GM18868 (cell line): ENCODE data around the gene TMPRSS3.

Experiments used
- ATAC-seq: cut with Tn5 transposase; IDR thresholded peaks from one replicate; pipeline ENCODE4 v1.9.1; 2021; ENCODE audit warnings: mild to moderate bottlenecking, moderate library complexity; ENCODE audit not compliant: unreplicated experiment

TMPRSS3 gene

DNA sequence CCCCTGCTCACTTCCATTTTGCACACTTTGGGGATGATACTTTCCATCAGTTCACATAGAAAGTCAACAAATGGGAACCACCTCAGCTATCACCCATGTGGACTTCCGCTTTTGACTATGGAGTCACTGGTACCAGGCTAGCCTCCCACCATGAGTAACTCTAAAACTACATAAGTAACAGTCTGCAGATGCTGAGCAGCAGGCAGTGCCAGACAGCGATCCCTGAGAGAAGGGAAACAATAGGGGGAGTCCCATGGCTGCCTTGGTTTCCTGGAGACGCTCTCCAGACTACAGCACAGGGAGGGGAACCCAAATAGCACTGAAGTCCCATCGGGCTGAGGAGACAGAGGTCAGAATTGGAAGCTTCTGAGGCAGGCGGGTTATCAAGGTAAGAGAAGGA is 42.2 kb downstream of the TMPRSS3 start:
- ATAC-seq, result no peak

DNA sequence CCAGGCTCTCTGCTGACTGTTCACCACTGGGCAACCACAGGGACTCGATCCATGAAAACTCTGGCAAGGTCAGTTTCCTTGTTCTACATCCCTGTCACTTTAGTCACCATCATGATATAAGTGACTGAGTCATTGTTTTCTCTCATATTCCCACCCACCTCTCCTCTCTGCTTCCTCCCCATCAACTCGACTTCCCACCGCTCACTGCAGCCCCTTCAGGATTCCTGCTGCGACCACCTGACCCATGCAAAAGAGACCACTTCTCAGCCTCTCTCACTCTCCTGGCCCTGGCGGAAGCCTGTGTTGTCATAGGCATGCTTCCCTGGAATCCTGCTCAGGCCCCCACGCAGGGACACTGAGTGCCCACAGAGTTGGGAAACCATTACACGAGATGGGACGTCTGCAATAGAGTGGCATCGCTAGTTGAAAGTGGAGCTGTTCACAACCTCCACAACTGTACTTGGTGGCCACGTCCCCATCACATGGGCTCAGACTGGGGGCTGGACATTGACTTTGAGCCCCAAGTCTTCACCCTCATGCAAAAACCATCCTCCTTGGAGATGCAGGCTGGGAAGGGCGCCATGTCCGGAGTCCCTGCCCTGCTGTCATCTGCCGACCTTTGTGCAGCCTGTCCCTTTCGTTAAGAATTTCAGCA is 43.3 kb downstream of the TMPRSS3 start:
- no peak for ATAC-seq

DNA sequence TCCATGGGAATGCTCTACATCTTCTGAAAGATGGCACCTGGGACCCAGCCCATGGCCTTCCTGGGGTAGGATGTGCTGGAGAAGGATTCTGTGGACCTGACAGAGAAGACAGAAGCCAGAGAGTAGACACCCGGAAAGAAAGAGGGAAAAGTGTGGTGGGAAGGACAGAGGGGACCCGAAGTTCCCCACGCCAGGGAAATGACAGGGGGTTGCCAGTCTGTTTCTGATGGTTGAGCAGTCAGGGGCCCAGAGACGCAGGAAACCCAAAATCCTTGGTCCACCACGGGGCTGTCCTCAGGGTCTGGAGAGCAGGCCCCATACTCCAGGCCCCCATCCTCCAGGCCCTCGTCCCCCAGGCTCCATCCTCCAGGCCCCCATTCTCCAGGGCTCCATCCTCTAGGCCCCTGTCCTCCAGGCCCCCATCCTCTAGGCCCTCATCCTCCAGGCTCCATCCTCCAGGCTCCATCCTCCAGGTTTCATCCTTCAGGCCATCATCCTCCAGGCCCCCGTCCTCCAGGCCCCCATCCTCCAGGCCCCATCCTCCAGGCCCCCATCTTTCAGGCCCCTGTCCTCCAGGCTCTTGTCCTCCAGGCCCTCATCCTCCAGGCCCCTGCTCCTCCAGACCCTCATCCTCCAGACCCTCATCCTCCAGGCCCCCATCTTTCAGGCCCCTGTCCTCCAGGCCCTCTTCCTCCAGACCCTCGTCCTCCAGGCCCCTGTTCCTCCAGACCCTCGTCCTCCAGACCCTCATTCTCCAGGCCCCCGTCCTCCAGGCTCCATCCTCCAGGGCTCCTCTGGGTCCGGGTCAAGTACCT is 44.0 kb downstream of the TMPRSS3 start:
- no peak for ATAC-seq

DNA sequence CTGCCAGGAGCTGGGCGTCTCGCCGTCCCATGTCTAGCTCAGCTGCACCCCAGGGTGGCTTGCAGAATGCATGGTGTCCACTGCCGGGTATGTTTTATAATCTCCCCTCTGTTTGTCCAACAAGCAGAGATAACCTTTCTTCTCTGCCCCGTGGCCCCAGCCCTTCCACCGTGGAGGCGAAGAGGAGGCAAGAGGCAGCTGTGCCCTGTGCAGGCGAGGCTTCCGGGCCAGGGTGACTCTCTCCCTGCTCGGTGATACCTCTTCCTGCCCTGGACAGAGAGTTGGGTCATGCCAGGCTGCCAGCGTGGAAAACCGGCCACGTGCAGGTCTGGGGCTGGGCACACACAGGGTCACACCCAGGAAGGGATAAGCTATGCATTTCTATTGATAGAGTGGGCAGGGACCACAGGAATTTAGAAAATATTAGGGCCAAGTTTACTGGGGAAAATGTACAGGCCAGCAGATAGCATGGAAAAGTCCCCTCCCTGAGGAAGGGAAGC is 44.9 kb downstream of the TMPRSS3 start, which contains the start of gene TFF2:
Gene TFF2, minus strand, starts transcription at position 68 of the 500 bp plus-strand sequence. Its CDS starts 37 bp downstream, at position 31.
- no peak for ATAC-seq

DNA sequence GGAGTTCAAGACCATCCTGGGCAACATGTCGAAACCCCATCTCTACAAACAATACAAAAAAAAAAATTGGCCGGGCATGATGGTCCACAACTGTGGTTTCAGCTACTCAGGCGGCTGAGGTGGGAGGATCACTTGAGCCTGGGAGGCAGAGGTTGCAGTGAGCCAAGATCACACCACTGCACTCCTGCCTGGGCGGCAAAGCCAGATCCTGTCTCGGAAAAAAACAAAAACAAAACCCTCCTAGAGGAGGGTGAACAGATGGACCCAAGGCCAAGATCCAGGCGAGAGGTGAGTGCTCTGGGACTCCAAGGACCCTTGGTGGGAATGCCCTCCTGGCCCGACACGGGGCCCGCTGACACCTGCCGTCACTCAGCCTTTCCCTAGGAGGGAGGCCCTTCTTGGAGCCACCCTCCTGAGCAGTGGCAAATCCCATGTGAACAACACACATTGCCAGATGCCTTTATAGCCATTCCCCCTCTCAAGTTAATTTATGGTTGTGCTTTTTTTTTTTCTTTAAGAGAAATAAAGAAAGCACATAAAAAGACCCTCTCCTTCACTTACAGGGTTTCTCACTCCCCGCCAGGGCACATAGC is 45.4 kb downstream of the TMPRSS3 start:
- no peak for ATAC-seq

DNA sequence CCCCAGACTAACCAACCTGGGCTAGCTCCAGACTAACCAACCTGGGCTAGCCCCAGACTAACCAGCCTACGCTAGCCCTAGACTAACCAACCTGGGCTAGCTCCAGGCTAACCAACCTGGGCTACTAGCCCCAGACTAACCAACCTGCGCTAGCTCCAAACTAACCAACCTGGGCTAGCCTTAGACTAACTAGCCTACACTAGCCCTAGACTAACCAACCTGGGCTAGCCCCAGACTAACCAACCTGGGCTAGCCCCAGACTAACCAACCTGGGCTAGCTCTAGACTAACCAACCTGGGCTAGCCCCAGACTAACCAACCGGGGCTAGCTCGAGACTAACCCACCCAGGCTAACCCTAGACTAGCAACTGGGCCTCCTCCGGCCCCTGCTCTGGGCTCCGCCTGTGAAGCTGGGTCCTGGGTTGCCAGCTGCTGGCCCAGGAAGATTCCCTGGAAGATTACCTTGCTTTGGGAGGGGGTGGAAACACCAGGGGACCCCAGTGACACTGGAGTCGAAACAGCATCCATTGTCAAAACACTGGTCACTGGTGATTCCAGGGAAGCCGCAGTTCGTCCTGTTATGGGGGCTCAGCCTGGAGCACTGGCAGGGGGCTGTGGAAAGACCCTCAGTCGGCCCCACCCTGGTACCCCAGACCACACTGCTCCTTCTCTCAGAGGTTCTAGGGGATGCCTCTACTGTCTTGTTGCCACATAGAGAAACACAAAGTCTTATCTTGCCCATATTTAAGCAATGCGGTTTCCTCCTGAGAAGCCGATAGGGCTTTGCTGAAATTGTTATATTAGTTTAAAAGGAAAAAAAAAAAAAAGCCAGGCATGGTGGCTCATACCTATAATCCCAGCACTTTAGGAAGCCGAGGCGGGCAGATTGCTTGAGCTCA is 46.2 kb downstream of the TMPRSS3 start:
- ATAC-seq, result no peak

DNA sequence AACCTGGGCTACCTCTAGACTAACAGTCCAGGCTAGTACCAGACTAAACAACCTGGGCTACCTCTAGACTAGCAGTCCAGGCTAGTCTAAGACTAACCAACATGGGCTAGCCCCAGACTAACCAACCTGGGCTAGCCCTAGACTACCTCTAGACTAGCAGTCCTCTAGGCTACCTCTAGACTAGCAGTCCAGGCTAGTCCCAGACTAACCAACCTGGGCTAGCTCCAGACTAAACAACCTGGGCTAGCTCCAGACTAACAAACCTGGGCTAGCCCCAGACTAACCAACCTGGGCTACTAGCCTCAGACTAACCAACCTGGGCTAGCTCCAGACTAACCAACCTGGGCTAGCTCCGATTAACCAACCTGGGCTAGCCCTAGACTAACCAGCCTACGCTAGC is 47.1 kb downstream of the TMPRSS3 start:
- ATAC-seq, result no peak

DNA sequence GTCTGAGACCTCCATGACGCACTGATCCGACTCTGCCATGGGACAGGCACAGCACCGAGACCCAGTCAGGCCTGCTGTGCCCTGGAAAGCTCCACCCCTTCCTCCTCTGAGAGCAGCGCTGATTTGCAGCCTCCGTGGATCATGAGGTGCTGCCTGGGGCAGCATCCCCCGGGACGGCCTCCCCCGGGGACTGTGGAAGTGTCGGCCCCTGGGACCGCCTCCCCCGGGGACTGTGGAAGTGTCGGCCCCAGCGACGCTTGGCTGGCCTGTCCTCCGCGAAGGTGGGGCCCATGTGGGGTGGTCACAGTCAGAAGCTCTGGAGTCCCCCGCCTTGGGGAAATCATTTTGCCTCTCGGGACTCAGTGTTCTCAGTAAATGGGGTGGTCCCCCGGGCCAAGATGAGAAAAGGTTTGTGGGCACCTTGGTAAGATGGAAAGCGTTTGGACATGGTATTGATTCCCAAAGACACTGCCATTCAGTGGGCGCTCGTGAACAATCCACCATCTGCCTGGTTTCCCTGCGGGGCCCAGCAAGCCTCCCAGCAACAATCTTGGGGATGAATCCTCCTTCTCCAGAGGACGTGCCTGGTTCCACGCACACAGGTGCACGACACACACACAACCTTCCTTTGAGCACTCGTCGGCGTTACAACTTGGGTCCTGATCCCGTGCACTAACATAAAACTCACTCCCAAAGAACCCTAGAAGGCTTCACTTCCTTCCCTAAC is 48.1 kb downstream of the TMPRSS3 start:
- ATAC-seq, result no peak

DNA sequence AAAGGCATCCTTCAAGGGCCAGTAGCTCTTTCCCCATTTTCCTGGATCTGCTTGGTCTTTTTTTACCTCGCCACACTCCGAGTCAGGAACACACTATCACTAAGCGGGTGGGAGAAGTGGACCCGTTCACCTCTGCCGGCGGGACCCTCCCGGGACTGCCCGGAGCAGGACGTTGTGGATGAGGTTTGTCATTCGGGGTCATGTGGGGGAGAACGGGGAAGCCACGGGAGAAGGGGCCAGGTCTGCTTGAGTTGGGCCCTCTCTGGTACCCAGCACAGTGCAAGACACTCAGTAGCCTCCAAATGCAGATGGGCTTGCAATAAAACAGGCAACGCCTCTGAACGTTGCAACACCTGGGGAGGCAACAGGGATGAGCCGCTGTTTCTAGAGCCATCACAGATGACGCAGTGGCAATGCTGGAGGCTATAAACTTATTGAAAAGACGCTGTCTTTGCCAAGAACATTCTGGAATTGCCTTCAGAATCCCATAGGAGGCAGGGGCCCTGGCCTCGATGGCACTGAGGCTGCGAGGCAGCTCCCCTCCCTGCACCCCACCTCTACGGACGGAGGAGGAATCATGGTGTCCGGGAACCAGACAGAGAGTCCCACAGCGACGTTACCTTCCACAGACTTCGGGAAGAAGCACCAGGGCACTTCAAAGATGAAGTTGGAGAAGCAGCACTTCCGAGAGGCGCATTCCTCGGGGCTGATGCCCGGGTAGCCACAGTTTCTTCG is 48.8 kb downstream of the TMPRSS3 start:
- ATAC-seq, result no peak

DNA sequence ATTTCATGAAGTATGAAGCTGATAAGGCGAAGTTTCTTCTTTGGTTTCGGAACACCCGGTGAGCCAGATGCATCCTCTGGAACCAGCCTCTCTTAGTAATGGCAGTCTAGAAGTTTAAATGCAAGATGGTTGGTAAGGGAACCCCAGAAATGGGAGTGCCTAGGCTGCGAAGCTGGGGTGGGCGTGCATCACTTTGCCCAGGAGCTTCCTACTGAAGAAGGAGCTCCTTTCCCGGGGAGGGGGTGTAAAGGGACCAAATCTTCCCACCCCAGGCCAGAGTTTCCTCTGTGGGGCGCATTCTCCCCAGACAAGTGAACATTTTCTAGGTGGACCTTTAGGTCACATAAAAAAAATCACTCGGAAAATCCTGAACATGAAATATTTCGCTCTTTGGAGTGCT is 49.4 kb downstream of the TMPRSS3 start:
- no peak for ATAC-seq

DNA sequence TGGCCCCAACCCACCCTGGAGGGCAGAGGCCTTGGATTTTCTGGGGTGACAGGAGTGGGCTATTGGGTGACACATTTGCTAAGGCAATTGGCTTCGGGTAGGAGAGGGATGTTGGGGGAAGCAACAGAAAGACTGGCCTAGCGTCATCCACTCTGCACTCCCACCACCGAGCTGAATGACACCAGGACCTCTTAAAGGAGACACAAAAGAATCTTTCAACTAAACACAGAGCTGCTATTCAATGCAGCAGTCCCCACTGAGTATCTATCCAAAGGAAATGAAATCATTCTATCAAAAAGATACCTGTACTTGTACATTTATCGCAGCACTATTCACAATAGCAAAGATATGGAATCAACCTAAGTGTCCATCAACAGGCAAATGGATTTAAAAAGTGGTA is 51.2 kb downstream of the TMPRSS3 start:
- no peak for ATAC-seq

DNA sequence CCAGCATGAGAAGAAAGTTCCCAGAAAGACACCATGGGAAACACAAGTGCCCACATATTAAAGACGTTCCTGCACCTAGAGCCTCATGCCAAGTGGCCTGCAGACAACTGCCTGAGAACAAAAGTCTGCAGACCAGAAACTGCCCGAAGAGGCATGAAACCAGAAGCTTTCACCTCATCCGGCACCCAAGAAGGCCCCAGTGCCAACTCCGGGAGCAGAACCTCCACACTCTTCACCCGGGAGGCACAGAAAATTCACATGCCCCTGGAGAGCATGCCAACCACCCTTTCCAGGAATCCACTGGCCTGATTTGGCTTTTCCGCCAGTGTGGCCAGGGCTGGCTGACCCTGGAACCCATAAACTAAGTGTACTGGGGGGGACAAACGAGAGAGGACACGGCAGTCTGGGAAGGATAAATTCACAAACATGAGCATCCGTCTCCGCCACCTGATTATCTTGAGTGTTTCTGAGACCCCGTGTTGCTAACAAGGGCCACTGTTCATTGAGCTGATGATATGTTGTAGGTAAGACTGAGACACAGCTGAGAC is 51.8 kb downstream of the TMPRSS3 start:
- no peak for ATAC-seq

DNA sequence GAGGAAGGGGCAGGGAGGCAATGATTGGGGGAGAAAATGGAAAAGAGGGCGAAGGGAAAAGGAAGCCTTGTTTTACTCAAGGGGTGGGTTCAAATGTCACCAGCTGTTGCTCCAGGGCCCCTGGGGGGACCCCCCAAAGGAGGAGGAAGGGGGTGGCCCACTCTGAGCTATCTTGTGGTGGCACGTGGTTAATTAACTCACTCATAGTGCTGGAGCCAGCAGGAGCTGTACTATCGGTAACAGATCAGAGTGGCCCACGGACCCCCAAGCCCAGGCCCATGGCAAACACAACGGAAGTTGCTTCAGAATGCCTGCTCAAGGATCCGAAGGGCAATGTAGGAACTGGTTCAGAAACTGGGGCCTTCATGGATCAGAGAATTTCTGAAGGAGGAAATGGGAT is 52.3 kb downstream of the TMPRSS3 start:
- no peak for ATAC-seq

DNA sequence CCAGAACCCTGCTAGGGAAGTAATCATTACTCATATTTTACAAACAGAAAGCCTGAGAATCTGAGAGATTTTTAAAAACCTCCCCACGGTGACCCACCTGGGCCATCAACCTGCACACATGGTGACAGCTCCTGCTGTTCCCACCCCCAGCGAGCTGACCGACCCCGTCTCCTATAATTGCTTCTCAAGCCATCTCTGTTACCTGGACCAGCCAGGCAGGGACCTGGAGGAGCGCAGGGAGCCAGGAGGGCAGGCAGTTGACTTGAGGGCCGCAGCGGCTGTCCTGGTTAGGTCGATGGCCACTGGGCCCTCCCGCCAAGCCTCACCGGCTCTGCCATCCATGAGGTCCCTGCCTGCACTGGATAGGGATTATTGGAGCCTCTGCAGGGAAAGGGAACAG is 52.8 kb downstream of the TMPRSS3 start:
- ATAC-seq, result no peak

DNA sequence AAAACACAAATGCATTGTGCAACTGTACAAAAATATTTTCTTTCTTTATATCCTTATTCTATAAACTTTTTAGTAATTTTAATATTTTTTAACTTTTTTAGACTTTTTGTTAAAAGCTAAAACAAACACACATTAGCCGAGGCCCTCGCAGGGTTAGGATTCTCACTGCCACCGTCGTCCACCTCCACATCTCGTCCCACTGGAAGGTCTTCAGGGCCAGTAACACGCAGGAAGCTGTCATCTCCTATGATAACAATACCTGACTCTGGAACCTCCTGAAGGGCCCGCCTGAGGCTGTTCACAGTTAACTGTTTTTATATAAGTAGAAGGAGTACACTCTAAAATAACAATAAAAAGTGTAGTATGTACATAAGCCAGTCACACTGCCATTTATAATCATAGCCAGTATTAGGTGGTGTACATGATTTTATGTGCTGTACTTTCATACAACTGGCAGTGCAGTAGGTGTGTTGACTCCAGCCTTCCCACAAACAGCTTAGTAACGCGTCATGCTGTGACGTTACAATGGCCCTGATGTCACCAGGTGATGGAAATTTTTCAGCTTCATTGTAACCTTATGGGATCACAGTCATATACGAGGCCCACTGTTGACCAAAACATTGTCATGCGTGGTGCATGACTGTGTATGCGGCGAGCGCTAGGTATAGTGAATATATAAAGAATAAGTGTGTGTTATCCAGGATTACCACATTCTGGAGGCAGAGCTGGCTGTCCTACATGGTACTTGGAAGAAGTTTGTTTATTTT is 53.9 kb downstream of the TMPRSS3 start:
- ATAC-seq, result no peak

DNA sequence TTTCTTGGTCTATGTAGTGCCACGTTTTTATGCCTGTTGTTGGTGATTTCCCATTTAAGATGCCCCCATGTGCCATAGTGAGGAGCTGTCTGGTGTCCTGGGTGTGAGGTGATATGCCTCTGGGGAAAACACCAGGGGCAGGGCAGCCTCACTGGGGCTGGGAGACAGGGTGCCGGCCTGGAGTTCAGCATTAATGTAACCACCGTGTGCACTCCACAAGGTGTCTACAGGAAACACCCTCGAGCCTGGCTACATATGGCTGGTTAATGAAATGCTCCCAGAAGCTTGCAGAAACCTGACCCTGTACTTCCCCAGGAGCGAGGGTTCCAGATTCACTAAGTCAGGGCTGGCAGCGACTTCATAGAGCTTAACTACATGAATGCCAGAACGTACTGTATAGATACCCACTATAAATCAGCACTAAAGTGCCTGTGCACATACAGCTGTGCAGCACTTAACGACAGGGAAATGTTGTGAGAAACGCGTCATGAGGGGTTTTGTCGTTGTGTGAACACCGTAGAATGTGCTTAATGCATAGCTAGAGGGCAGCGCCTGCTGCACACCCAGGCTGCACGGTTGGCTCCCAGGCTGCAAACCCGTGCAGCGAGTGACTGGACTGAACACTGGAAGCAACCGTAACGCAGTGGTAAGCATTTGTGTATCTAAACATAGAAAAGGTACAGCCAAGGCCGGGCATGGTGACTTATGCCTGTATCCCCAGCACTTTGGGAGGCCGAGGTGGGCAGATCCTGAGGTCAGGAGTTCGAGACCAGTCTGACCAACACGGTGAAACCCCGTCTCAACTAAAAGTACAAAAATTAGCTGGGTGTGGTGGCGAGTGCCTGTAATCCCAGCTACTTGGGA is 55.4 kb downstream of the TMPRSS3 start:
- ATAC-seq, result no peak
